Ammon's horn (tissue), 1 donor: ENCODE results near the gene GPC2.
"Not testable (repeated sequence)": the region's sequence is repeated elsewhere in the genome, so short reads cannot be mapped to it uniquely, and the experiment has no call there.

ENCODE experiments used
- DNase-seq: peaks from one replicate; pipeline ENCODE4 v3.0.0-alpha.2; 2016; ENCODE audit warnings: low spot score

The GPC2 gene

DNA sequence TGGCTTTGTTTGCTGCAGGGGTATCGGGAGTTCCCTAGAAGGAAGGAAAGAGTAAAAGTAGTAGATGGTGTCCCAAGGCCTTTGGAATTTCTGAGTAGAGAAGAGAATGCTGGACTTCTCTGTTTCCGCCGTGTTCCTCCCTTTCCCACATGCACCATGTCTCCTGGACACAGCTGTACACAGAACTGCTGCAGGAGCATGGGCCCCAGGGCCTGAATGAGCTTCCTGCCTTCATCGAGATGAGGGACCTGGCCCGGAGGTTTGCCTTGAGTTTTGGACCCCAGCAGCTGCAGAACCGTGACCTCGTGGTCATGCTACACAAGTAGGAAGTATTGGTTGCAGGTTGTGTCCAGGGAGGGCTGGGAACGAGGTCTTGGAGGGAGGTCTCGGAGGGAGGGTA, 27.3 kb upstream of the GPC2 start:
- no peak for DNase-seq

- no peak for DNase-seq
Observed at GRCh38 chr7:100200693-100201092, 23.5 kb upstream of the GPC2 start.

- no peak for DNase-seq
Observed at GRCh38 chr7:100198266-100198665, 21.1 kb upstream of the GPC2 start.

GRCh38 chr7:100195901-100196322, 18.7 kb upstream of the GPC2 start:
- not testable (repeated sequence) for DNase-seq

GRCh38 chr7:100195222-100195621, 18.0 kb upstream of the GPC2 start:
- no peak for DNase-seq

DNA sequence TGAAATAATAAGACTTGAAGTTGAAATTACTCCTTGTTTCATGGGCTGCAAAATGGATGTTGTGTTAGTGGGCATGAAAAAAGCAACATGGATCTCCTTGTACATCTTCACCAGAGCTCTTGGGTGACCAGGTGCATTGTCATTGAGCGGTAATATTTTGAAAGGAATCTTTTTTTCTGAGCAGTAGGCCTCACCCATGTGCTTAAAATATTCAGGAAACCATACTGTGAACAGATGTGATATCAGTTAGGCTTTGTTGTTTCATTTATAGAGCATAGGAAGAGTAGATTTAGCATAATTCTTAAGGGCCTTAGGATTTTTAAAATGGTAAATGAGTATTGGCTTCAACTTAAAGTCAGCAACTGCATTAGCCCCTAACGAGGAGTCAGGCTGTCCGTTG, 15.8 kb upstream of the GPC2 start:
- DNase-seq = no peak

- not testable (repeated sequence) for DNase-seq
Observed at GRCh38 chr7:100192281-100192862, 15.2 kb upstream of the GPC2 start.

DNA sequence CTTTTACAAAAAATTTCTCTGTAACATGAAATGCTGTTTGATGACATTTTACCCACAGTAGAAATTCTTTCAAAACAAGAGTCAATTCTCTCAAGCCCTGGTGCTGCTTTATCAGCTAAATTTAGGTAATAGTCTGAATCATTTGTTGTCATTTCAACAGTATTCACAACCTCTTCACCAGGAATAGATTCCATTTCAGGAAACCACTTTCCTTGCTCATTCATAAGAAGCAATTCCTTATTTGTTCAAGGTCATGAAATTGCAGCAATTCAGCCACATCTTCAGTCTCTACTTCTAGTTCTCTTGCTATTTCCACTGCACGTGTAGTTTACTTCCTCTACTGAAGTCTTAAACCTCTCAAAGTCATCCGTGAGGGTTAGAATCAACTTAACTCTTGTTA, 14.6 kb upstream of the GPC2 start:
- no peak for DNase-seq

- no peak for DNase-seq
Observed at GRCh38 chr7:100190048-100190711, 13.0 kb upstream of the GPC2 start.

DNA sequence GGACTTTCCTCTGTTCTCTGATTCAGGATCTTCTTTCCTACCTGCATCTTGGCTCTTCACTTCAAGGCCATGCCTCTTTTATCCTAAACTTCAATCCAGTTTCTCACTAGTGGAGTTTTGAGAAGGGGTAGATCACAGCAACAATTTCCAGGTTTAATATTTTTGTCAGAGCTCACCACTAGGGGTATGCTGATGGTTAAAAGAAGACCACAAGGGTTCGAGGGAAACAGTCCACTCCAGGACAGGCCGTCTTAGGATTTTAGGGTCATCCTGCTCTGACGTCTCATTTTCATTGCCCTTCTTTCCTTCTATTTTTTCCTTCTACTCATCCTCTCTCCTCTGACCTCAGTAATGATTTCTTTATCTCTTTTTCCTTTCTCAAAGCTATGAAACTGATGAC, 11.9 kb upstream of the GPC2 start:
- no peak for DNase-seq

DNA sequence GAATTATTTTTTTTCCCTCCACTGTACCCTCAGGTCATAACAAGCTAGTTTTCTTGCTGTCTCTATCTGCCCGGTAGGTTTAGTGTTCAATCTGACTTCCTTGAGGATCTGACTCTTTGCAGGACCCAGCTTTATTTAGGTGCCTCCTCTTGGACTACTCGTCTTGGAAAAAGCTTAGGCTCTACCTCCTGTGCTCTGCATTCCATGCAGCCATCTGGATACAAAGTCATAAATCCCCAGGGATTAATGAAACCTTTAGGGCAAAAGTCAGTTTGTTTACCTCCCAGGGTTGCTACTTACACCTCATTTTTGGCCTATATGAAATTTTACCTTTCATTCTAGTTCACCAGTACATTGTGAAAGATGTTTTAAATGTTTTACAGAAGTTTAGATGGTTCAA, 8.5 kb upstream of the GPC2 start:
- no peak for DNase-seq

GRCh38 chr7:100183090-100183489, 5.9 kb upstream of the GPC2 start:
- not testable (repeated sequence) for DNase-seq

- not testable (repeated sequence) for DNase-seq
Observed at GRCh38 chr7:100182616-100183015, 5.4 kb upstream of the GPC2 start.

- not testable (repeated sequence) for DNase-seq
Observed at GRCh38 chr7:100180084-100180483, 2.9 kb upstream of the GPC2 start.

- DNase-seq = no peak
Observed at GRCh38 chr7:100176096-100177044, 811 bp downstream of the GPC2 start.

GRCh38 chr7:100175296-100175935, 1.8 kb downstream of the GPC2 start:
- DNase-seq = no peak

DNA sequence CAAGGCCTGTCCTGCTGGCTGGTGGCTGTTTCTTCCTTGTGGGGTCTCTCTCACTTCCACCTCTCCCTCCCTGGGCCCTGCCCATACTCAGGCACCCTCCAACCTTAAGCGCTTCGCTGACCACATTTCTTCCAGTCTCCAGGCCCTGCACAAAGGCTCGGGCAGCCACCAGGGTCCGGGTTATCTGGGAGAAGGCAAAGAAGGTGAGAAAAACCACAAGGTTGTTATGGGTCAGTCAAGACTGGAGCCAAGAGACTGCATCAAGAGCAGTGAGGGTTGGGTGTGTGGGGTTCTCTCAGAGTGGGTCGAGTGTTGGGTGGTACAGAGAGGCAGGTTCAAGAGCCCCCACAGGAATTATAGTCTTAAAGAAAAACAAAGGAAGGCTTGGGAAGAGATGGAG, 2.6 kb downstream of the GPC2 start:
- DNase-seq = no peak

GRCh38 chr7:100173806-100174495, 3.2 kb downstream of the GPC2 start:
- no peak for DNase-seq

GRCh38 chr7:100171840-100172239, 5.3 kb downstream of the GPC2 start:
- no peak for DNase-seq

GRCh38 chr7:100171087-100171681, 6.0 kb downstream of the GPC2 start:
- no peak for DNase-seq
